ENCODE data around the gene CYSRT1. TPM values are rescaled to one million over a fixed set of nuclear protein-coding genes. Genes with fewer than 3 reads are reported as not detected.

CYSRT1 gene
- total RNA-seq, 2 experiments from 2014 or later, result 0.34 TPM; not detected in 1

GRCh38 chr9:137226338-137227053 lies 1.5 kb downstream of the CYSRT1 start:
- H3K9me3 Mint-ChIP-seq, result no peaks in the 10 kb centered on the region
- ATAC-seq, result no peak

GRCh38 chr9:137227054-137227852 lies 2.3 kb downstream of the CYSRT1 start, which contains the start of gene RNF224:
Gene RNF224, plus strand, starts transcription at chr9:137227502. Its CDS starts 834 bp downstream, at chr9:137228336.
- intact Hi-C loops (cut with micrococcal nuclease), result loop anchor here (5.0 kb wide), 1 partner anchor 105 kb away; no protein-coding TSS in a partner anchor
- TF ChIP-seq CTCF (IDR thresholded peaks at IDR 0.05), result peak; percentile 92
- no peaks in the 10 kb centered on the region for H3K36me3 Mint-ChIP-seq (ENCODE audit: low read depth)
- peaks cover 3% of the 10 kb centered on the region for H3K27me3 Mint-ChIP-seq
- ChIA-PET POLR2A (interaction anchor here (0.7 to 1.9 kb wide), 3 partner anchors 22 to 112 kb away, joined by 3 to 5 read pairs (median 4); partner anchors contain the start of genes NDOR1 and TMEM203), CTCF (interaction anchor here (0.6 to 8.9 kb wide), 23 partner anchors 9 to 198 kb away, joined by 3 to 58 read pairs (median 5); partner anchors contain the start of genes ANAPC2, NPDC1, SSNA1 and TUBB4B)
- H3K9me3 Mint-ChIP-seq, result no peaks in the 10 kb centered on the region
- H3K27ac Mint-ChIP-seq, result no peak within 1 kb of the TSS
- H3K4me1 Mint-ChIP-seq (ENCODE audit: low read depth), result peaks cover 9% of the 10 kb centered on the region
- peak; percentile 90 for DNase-seq
- peak; percentile 42 for ATAC-seq
- no peak within 1 kb of the TSS for H3K4me3 Mint-ChIP-seq

More at GRCh38 chr9:137226338-137227053, 1.5 kb downstream of the CYSRT1 start:
- intact Hi-C loops (cut with micrococcal nuclease), result loop anchor here (5.0 kb wide), 1 partner anchor 104 kb away; no protein-coding TSS in a partner anchor
- Mint-ChIP-seq H3K4me3 (no peak overlapping the region), H3K4me1 (ENCODE audit: low read depth) (peaks cover 9% of the 10 kb centered on the region), H3K27me3 (peaks cover 1% of the 10 kb centered on the region), H3K27ac (no peak overlapping the region), H3K36me3 (ENCODE audit: low read depth) (no peaks in the 10 kb centered on the region)
- CTCF ChIA-PET, result interaction anchor here (0.7 to 8.9 kb wide), 17 partner anchors 10 to 179 kb away, joined by 3 to 58 read pairs (median 5); partner anchors contain the start of genes ANAPC2, NPDC1 and SSNA1
- DNase-seq, result no peak
- POLR2A ChIA-PET, result interaction anchor here (0.6 to 1.9 kb wide), 6 partner anchors 19 to 688 kb away, joined by 3 to 5 read pairs (median 3); partner anchors contain the start of genes NDOR1 and TMEM203
- TF ChIP-seq CTCF (IDR thresholded peaks at IDR 0.05), result no peak

- Mint-ChIP-seq H3K4me3 (no peak overlapping the region), H3K9me3 (no peaks in the 10 kb centered on the region), H3K4me1 (ENCODE audit: low read depth) (peaks cover 8% of the 10 kb centered on the region), H3K27me3 (peaks cover 3% of the 10 kb centered on the region), H3K27ac (no peak overlapping the region), H3K36me3 (ENCODE audit: low read depth) (no peaks in the 10 kb centered on the region)
- TF ChIP-seq CTCF (IDR thresholded peaks at IDR 0.05), result no peak
- DNase-seq, result no peak
- ChIA-PET CTCF (interaction anchor here (0.6 to 8.9 kb wide), 17 partner anchors 8 to 198 kb away, joined by 3 to 58 read pairs (median 5); partner anchors contain the start of genes ANAPC2, NPDC1, SSNA1 and TUBB4B), POLR2A (interaction anchor here (1.2 to 1.9 kb wide), 2 partner anchors 11 to 113 kb away, joined by 3 to 4 read pairs; no protein-coding TSS in a partner anchor)
- no peak for ATAC-seq
- intact Hi-C loops (cut with micrococcal nuclease), result loop anchor here (5.0 kb wide), 1 partner anchor 106 kb away; no protein-coding TSS in a partner anchor
Observed at GRCh38 chr9:137227853-137228505, 3.0 kb downstream of the CYSRT1 start.

GRCh38 chr9:137228506-137228967 lies 3.6 kb downstream of the CYSRT1 start:
- Mint-ChIP-seq H3K27ac (no peak overlapping the region), H3K9me3 (no peaks in the 10 kb centered on the region), H3K27me3 (peaks cover 3% of the 10 kb centered on the region), H3K36me3 (ENCODE audit: low read depth) (no peaks in the 10 kb centered on the region), H3K4me1 (ENCODE audit: low read depth) (peaks cover 7% of the 10 kb centered on the region), H3K4me3 (no peak overlapping the region)
- POLR2A ChIA-PET, result interaction anchor here (1.2 kb wide), 1 partner anchor 10 kb away, joined by 3 read pairs; no protein-coding TSS in a partner anchor
- no peak for DNase-seq
- no peak for TF ChIP-seq CTCF (IDR thresholded peaks at IDR 0.05)
- ATAC-seq, result no peak
- intact Hi-C loops (cut with micrococcal nuclease), result loop anchor here (5.0 kb wide), 1 partner anchor 106 kb away; no protein-coding TSS in a partner anchor
- CTCF ChIA-PET, result interaction anchor here (0.8 to 8.9 kb wide), 5 partner anchors 8 to 133 kb away, joined by 3 to 58 read pairs (median 11); partner anchors contain the start of gene TUBB4B
